Prostate gland (tissue), 2 donors: ENCODE data around the gene WDR35.

Source experiments
- CTCF ChIP-seq, 4 experiments: fragments of 200-600 bp in 2 of 4; fragments of 450-650 bp in 2 of 4; sonication (generic) in 2 of 4; IDR thresholded peaks; 1 replicate in 3 of 4; 2 replicates in 1 of 4; pipeline ENCODE4 v1.5.1; 2016 to 2019; ENCODE audit warnings: antibody characterized with exemption in 4 of 4, mild to moderate bottlenecking in 2 of 4, moderate library complexity in 2 of 4
- POLR2A ChIP-seq: fragments of 450-650 bp; IDR thresholded peaks from one replicate; pipeline ENCODE4 v1.6.1; 2016; ENCODE audit warnings: antibody characterized with exemption, mild to moderate bottlenecking

GRCh38 chr2:19897623-19898245, 92.2 kb downstream of the WDR35 start:
- TF ChIP-seq CTCF (IDR thresholded peaks at IDR 0.05) (no peak), POLR2A (no peak)
